WERI-Rb-1 (cell line): Measurements from ENCODE around the gene LRP1B.

ENCODE experiments used
- DNase-seq: peaks from one replicate; pipeline ENCODE4 v3.0.0-alpha.2; 2020
- H3K27ac ChIP-seq: fragments of 250-450 bp; sonication (Bioruptor Pico); 2 replicates; pipeline ENCODE4 v1.5.1; 2020; ENCODE audit warnings: mild to moderate bottlenecking, moderate library complexity
- H3K27me3 ChIP-seq: fragments of 250-450 bp; sonication (Bioruptor Pico); 2 replicates; pipeline ENCODE4 v1.5.1; 2021; ENCODE audit warnings: mild to moderate bottlenecking, low read depth, moderate library complexity; ENCODE audit not compliant: insufficient read depth, severe bottlenecking
- H3K36me3 ChIP-seq: fragments of 250-450 bp; sonication (Bioruptor Pico); 2 replicates; pipeline ENCODE4 v1.5.1; 2020; ENCODE audit warnings: mild to moderate bottlenecking, moderate library complexity
- H3K4me3 ChIP-seq: 2 replicates; pipeline ENCODE4 v1.5.1; 2011; ENCODE audit warnings: low read depth, mild to moderate bottlenecking, control low read depth, low read length
- H3K9me3 ChIP-seq: fragments of 250-450 bp; sonication (Bioruptor Pico); 2 replicates; pipeline ENCODE4 v1.5.1; 2021; ENCODE audit warnings: mild to moderate bottlenecking, moderate library complexity; ENCODE audit not compliant: severe bottlenecking
- CTCF ChIP-seq: IDR thresholded peaks from 2 replicates; pipeline ENCODE4 v1.5.1; 2011; ENCODE audit warnings: low read depth, mild to moderate bottlenecking, control low read depth, inconsistent platforms, low read length

LRP1B gene

GRCh38 chr2:141440072-141440635 is 690.7 kb downstream of the LRP1B start:
- no peak overlapping the region for H3K27ac ChIP-seq
- no peak for TF ChIP-seq CTCF
- no peaks in the 10 kb centered on the region for H3K36me3 ChIP-seq
- H3K9me3 ChIP-seq, result no peaks in the 10 kb centered on the region
- H3K27me3 ChIP-seq, result no peaks in the 10 kb centered on the region
- H3K4me3 ChIP-seq, result no peak overlapping the region
- DNase-seq, result no peak

- Histone ChIP-seq H3K4me3 (no peak overlapping the region), H3K27me3 (no peaks in the 10 kb centered on the region), H3K27ac (no peak overlapping the region), H3K36me3 (no peaks in the 10 kb centered on the region), H3K9me3 (no peaks in the 10 kb centered on the region)
- no peak for TF ChIP-seq CTCF
- DNase-seq, result no peak
Measured at GRCh38 chr2:141439524-141439923, 691.3 kb downstream of the LRP1B start.

- H3K36me3 ChIP-seq, result no peaks in the 10 kb centered on the region
- no peak for DNase-seq
- no peak for TF ChIP-seq CTCF
- H3K4me3 ChIP-seq, result no peak overlapping the region
- H3K27me3 ChIP-seq, result no peaks in the 10 kb centered on the region
- no peak overlapping the region for H3K27ac ChIP-seq
- H3K9me3 ChIP-seq, result no peaks in the 10 kb centered on the region
Measured at GRCh38 chr2:141438536-141438935, 692.3 kb downstream of the LRP1B start.

GRCh38 chr2:141437521-141437920 is 693.3 kb downstream of the LRP1B start:
- no peak for TF ChIP-seq CTCF
- H3K9me3 ChIP-seq, result no peaks in the 10 kb centered on the region
- no peaks in the 10 kb centered on the region for H3K36me3 ChIP-seq
- no peak overlapping the region for H3K27ac ChIP-seq
- DNase-seq, result no peak
- H3K27me3 ChIP-seq, result no peaks in the 10 kb centered on the region
- no peak overlapping the region for H3K4me3 ChIP-seq

GRCh38 chr2:141423124-141423523 is 707.7 kb downstream of the LRP1B start:
- Histone ChIP-seq H3K9me3 (no peaks in the 10 kb centered on the region), H3K36me3 (no peaks in the 10 kb centered on the region), H3K27ac (no peak overlapping the region), H3K4me3 (no peak overlapping the region), H3K27me3 (no peaks in the 10 kb centered on the region)
- no peak for TF ChIP-seq CTCF
- DNase-seq, result no peak

- Histone ChIP-seq H3K36me3 (no peaks in the 10 kb centered on the region), H3K27me3 (no peaks in the 10 kb centered on the region), H3K27ac (no peak overlapping the region), H3K9me3 (no peaks in the 10 kb centered on the region), H3K4me3 (no peak overlapping the region)
- DNase-seq, result no peak
- TF ChIP-seq CTCF, result no peak
Measured at GRCh38 chr2:141417246-141417797, 713.5 kb downstream of the LRP1B start.
